ENCODE data around the gene RNPEPL1. TPM values are rescaled to one million over a fixed set of nuclear protein-coding genes. Genes with fewer than 3 reads are reported as not detected.

The RNPEPL1 gene
- total RNA-seq, 1 experiment from 2014 or later: 31.5 TPM

- BruUV-seq (replicated peaks): no TSS peak
- ChIA-PET POLR2A (no interaction called here), CTCF (interaction anchor here (0.6 kb wide), 1 partner anchor 11 kb away, joined by 3 read pairs; no protein-coding TSS in a partner anchor)
- Mint-ChIP-seq H3K4me1 (ENCODE audit: insufficient read depth, unreplicated experiment) (no peaks in the 10 kb centered on the region), H3K27me3 (ENCODE audit: insufficient read depth, unreplicated experiment) (no peaks in the 10 kb centered on the region), H3K9me3 (ENCODE audit: unreplicated experiment) (no peaks in the 10 kb centered on the region), H3K4me3 (ENCODE audit: unreplicated experiment) (no peak overlapping the region), H3K27ac (ENCODE audit: low read depth, unreplicated experiment) (no peak overlapping the region), H3K36me3 (ENCODE audit: insufficient read depth, unreplicated experiment) (no peaks in the 10 kb centered on the region)
- no peak for DNase-seq (ENCODE audit: unreplicated experiment)
- intact Hi-C loops (cut with micrococcal nuclease): no loop called here
- no peak for TF ChIP-seq CTCF (IDR thresholded peaks at IDR 0.05; ENCODE audit: unreplicated experiment)
Observed at GRCh38 chr2:240620859-240621258, 52.6 kb downstream of the RNPEPL1 start.

GRCh38 chr2:240622060-240622411, 53.8 kb downstream of the RNPEPL1 start:
- no peak overlapping the region for H3K27ac Mint-ChIP-seq (ENCODE audit: low read depth, unreplicated experiment)
- no peak overlapping the region for H3K4me3 Mint-ChIP-seq (ENCODE audit: unreplicated experiment)
- DNase-seq (ENCODE audit: unreplicated experiment): no peak
- no peaks in the 10 kb centered on the region for H3K9me3 Mint-ChIP-seq (ENCODE audit: unreplicated experiment)
- H3K4me1 Mint-ChIP-seq (ENCODE audit: insufficient read depth, unreplicated experiment): no peaks in the 10 kb centered on the region
- CTCF ChIA-PET: no interaction called here
- TF ChIP-seq CTCF (IDR thresholded peaks at IDR 0.05; ENCODE audit: unreplicated experiment): no peak
- no peaks in the 10 kb centered on the region for H3K27me3 Mint-ChIP-seq (ENCODE audit: insufficient read depth, unreplicated experiment)
- intact Hi-C loops (cut with micrococcal nuclease): no loop called here
- no peaks in the 10 kb centered on the region for H3K36me3 Mint-ChIP-seq (ENCODE audit: insufficient read depth, unreplicated experiment)
- POLR2A ChIA-PET: no interaction called here
- BruUV-seq (replicated peaks): no TSS peak

GRCh38 chr2:240622531-240623235, 54.4 kb downstream of the RNPEPL1 start:
- no TSS peak for BruUV-seq (replicated peaks)

GRCh38 chr2:240623531-240624010, 55.3 kb downstream of the RNPEPL1 start:
- Mint-ChIP-seq H3K4me1 (ENCODE audit: insufficient read depth, unreplicated experiment) (no peaks in the 10 kb centered on the region), H3K27ac (ENCODE audit: low read depth, unreplicated experiment) (no peak overlapping the region), H3K9me3 (ENCODE audit: unreplicated experiment) (no peaks in the 10 kb centered on the region), H3K27me3 (ENCODE audit: insufficient read depth, unreplicated experiment) (no peaks in the 10 kb centered on the region), H3K36me3 (ENCODE audit: insufficient read depth, unreplicated experiment) (no peaks in the 10 kb centered on the region), H3K4me3 (ENCODE audit: unreplicated experiment) (no peak overlapping the region)
- CTCF ChIA-PET: interaction anchor here (0.6 kb wide), 1 partner anchor 66 kb away, joined by 3 read pairs; no protein-coding TSS in a partner anchor
- BruUV-seq (replicated peaks): no TSS peak
- no peak for TF ChIP-seq CTCF (IDR thresholded peaks at IDR 0.05; ENCODE audit: unreplicated experiment)
- POLR2A ChIA-PET: no interaction called here
- intact Hi-C loops (cut with micrococcal nuclease): no loop called here
- DNase-seq (ENCODE audit: unreplicated experiment): no peak

More at GRCh38 chr2:240622531-240623235, 54.4 kb downstream of the RNPEPL1 start:
- DNase-seq (ENCODE audit: unreplicated experiment): no peak
- no peaks in the 10 kb centered on the region for H3K36me3 Mint-ChIP-seq (ENCODE audit: insufficient read depth, unreplicated experiment)
- intact Hi-C loops (cut with micrococcal nuclease): no loop called here
- no peaks in the 10 kb centered on the region for H3K4me1 Mint-ChIP-seq (ENCODE audit: insufficient read depth, unreplicated experiment)
- POLR2A ChIA-PET: interaction anchor here (0.6 kb wide), 1 partner anchor 394 kb away, joined by 3 read pairs; no protein-coding TSS in a partner anchor
- no peaks in the 10 kb centered on the region for H3K27me3 Mint-ChIP-seq (ENCODE audit: insufficient read depth, unreplicated experiment)
- H3K9me3 Mint-ChIP-seq (ENCODE audit: unreplicated experiment): no peaks in the 10 kb centered on the region
- no peak for TF ChIP-seq CTCF (IDR thresholded peaks at IDR 0.05; ENCODE audit: unreplicated experiment)
- H3K27ac Mint-ChIP-seq (ENCODE audit: low read depth, unreplicated experiment): no peak overlapping the region
- no peak overlapping the region for H3K4me3 Mint-ChIP-seq (ENCODE audit: unreplicated experiment)
- CTCF ChIA-PET: no interaction called here
